HepG2 (cell line): ENCODE data around the gene CAND2. TPM values are rescaled to one million over a fixed set of nuclear protein-coding genes. Genes with fewer than 3 reads are reported as not detected.

Experiments used
- ATAC-seq: fragments of 200-7000 bp; cut with Tn5 transposase; 3 replicates; pipeline ENCODE4 v1.9.1; 2020; ENCODE audit warnings: mild to moderate bottlenecking, moderate library complexity
- BruUV-seq: library from RNA; stranded (reverse); fragments of 400-500 nt; replicated peaks from 2 replicates; lab custom pipeline; 2021; lab: Mats Ljungman, UMichigan
- CTCF ChIA-PET: fragments of 300-600 bp; formaldehyde crosslinking; extraction: SDS; loops from one replicate; lab custom pipeline; 2021; ENCODE audit warnings: low total read pairs, inconsistent platforms, low intra/inter-chr PET ratio; lab: Yijun Ruan, JAX
- POLR2A ChIA-PET: fragments of 350-600 bp; sonication (Branson Sonifier 250); formaldehyde crosslinking; loops from one replicate; lab custom pipeline; 2020; ENCODE audit warnings: antibody characterized with exemption, inconsistent platforms; lab: Yijun Ruan, JAX
- DNase-seq: peaks from one replicate; pipeline ENCODE4 v3.0.0-alpha.2; 2015; ENCODE audit warnings: low spot score
- FAIRE-seq: peaks from 3 replicates; lab custom pipeline; 2011; peaks lifted over from hg19 to GRCh38; lab: Jason Lieb, UNC
- H2AFZ ChIP-seq: one replicate; pipeline ENCODE4 v1.6.1; 2011; ENCODE audit warnings: low read length, inconsistent platforms
- H3K27ac ChIP-seq: fragments of 300-600 bp; 3 replicates; pipeline ENCODE4 v1.8.0; 2011; ENCODE audit warnings: mixed run types, mild to moderate bottlenecking, mixed read lengths, low read length, inconsistent platforms; ENCODE audit not compliant: insufficient read depth; ENCODE audit errors: extremely low read length
- H3K27me3 ChIP-seq, 2 experiments: fragments of 200-600 bp in 1 of 2; 2 replicates in 1 of 2; 3 replicates in 1 of 2; pipeline versions ENCODE4 v1.6.0 to v1.8.0; 2011; ENCODE audit warnings: low read length in 2 of 2, mild to moderate bottlenecking in 2 of 2, moderate library complexity in 2 of 2, inconsistent platforms in 1 of 2; ENCODE audit not compliant: insufficient read depth in 2 of 2, control insufficient read depth in 1 of 2
- H3K36me3 ChIP-seq, 2 experiments: fragments of 200-600 bp in 1 of 2; replicated peaks in 1 of 2; 2 replicates in 1 of 2; 3 replicates in 1 of 2; pipeline versions ENCODE4 v1.5.1 to v1.8.0; 2011; ENCODE audit warnings: low read length in 2 of 2, inconsistent platforms in 1 of 2; ENCODE audit not compliant: insufficient read depth in 2 of 2, control insufficient read depth in 1 of 2
- H3K4me1 ChIP-seq: 2 replicates; pipeline ENCODE4 v1.5.1; 2012; ENCODE audit warnings: low read length, inconsistent platforms; ENCODE audit not compliant: insufficient read depth
- H3K4me2 ChIP-seq: 2 replicates; pipeline ENCODE4 v1.6.0; 2011; ENCODE audit warnings: low read depth, low read length, inconsistent platforms
- H3K4me3 ChIP-seq, 3 experiments: fragments of 200-600 bp in 1 of 3; sonication (generic), shearing (Covaris generic) in 1 of 3; replicated peaks in 1 of 3; 2 replicates each; pipeline ENCODE4 v1.5.1; 2011 to 2016; ENCODE audit warnings: low read length in 3 of 3, inconsistent platforms in 2 of 3, low read depth in 2 of 3, mild to moderate bottlenecking in 2 of 3, control low read depth in 1 of 3, mixed read lengths in 1 of 3; ENCODE audit not compliant: insufficient read depth in 1 of 3
- H3K79me2 ChIP-seq: one replicate; pipeline ENCODE4 v1.6.1; 2011; ENCODE audit warnings: low read length, inconsistent platforms; ENCODE audit not compliant: insufficient read depth
- H3K9ac ChIP-seq: 2 replicates; pipeline ENCODE4 v1.6.0; 2011; ENCODE audit warnings: mild to moderate bottlenecking, low read depth, low read length, inconsistent platforms; ENCODE audit not compliant: insufficient read depth
- H3K9me3 ChIP-seq: 2 replicates; pipeline ENCODE4 v1.5.1; 2012; ENCODE audit warnings: mild to moderate bottlenecking, low read length
- H4K20me1 ChIP-seq: 2 replicates; pipeline ENCODE4 v1.6.0; 2011; ENCODE audit warnings: inconsistent platforms, mild to moderate bottlenecking, low read length, moderate library complexity; ENCODE audit not compliant: insufficient read depth
- FOXJ3 ChIP-seq: sonication (generic); formaldehyde crosslinking; IDR thresholded peaks from 2 replicates; pipeline ENCODE4 v1.4.0; 2020; ENCODE audit warnings: missing genetic modification reagents, mild to moderate bottlenecking, borderline replicate concordance
- MAFG ChIP-seq: sonication (generic); formaldehyde crosslinking; IDR thresholded peaks from 2 replicates; pipeline ENCODE4 v1.5.1; 2020; ENCODE audit warnings: mild to moderate bottlenecking, missing genetic modification reagents
- MTERF4 ChIP-seq: sonication (generic); formaldehyde crosslinking; IDR thresholded peaks from 2 replicates; pipeline ENCODE4 v1.8.0; 2023; ENCODE audit warnings: mild to moderate bottlenecking, missing genetic modification reagents
- PCBP1 ChIP-seq: fragments of 200-400 bp; formaldehyde crosslinking; IDR thresholded peaks from 2 replicates; pipeline ENCODE4 v1.6.1; 2017; ENCODE audit warnings: mild to moderate bottlenecking, low read depth, low read length, borderline replicate concordance
- PHF8 ChIP-seq: sonication (generic); formaldehyde crosslinking; IDR thresholded peaks from 2 replicates; pipeline ENCODE4 v1.5.0; 2020; ENCODE audit warnings: missing genetic modification reagents
- ZC3H4 ChIP-seq: sonication (generic); formaldehyde crosslinking; IDR thresholded peaks from 2 replicates; pipeline ENCODE4 v1.4.0; 2020; ENCODE audit warnings: missing genetic modification reagents, borderline replicate concordance
- ZNF10 ChIP-seq: sonication (generic); formaldehyde crosslinking; IDR thresholded peaks from 2 replicates; pipeline ENCODE4 v1.4.0; 2020; ENCODE audit warnings: mild to moderate bottlenecking, low read depth, missing genetic modification reagents, borderline replicate concordance
- ZNF225 ChIP-seq: sonication (generic); formaldehyde crosslinking; IDR thresholded peaks from 2 replicates; pipeline ENCODE4 v1.4.0; 2020; ENCODE audit warnings: mild to moderate bottlenecking, missing genetic modification reagents
- WGBS: methylation state at CpG from one replicate; pipeline ENCODE4 v1.1.6; 2017; ENCODE audit warnings: low lambda C conversion rate; 5-methylcytosine and 5-hydroxymethylcytosine counted together
- in situ Hi-C: cut with HindIII; loops from 2 replicates; pipeline ENCODE4 v1.10.0; 2017; ENCODE audit warnings: low pct_unique_long_range_greater_than_20kb; ENCODE audit not compliant: extremely low pct_ligation_motif_present
- intact Hi-C: fragments of 100-400 bp; cut with micrococcal nuclease; formaldehyde crosslinking; loops from one replicate; pipeline ENCODE4 v1.10.0; 2022; ENCODE audit not compliant: unreplicated experiment
- polyA plus RNA-seq, 8 experiments: library from polyadenylated mRNA; depleted of rRNA in 3 of 8; stranded (reverse) in 7 of 8; unstranded in 1 of 8; fragments of >200 nt; fragmentation: Illumina TruSeq in 4 of 8; extraction: Trizol in 4 of 8; gene quantifications; 2 replicates each; pipeline versions ENCODE4 v1.2.1 to v1.2.3, GENCODE V29; 2011 to 2016; ENCODE audit warnings: low read depth in 4 of 8, missing spikeins in 1 of 8, mixed read lengths in 1 of 8; ENCODE audit not compliant: insufficient read depth in 1 of 8
- total RNA-seq, 5 experiments: library from RNA; depleted of rRNA; stranded (reverse); fragments of >200 nt; fragmentation: Illumina TruSeq; extraction: Trizol; gene quantifications; 2 replicates each; pipeline ENCODE4 v1.2.3, GENCODE V29; 2016; ENCODE audit warnings: low read depth in 1 of 5
- TF ChIP-seq, protein P1 (sequence below): sonication (generic); formaldehyde crosslinking; IDR thresholded peaks from 2 replicates; pipeline ENCODE4 v1.8.0; 2022; ENCODE audit warnings: missing genetic modification reagents, mild to moderate bottlenecking, inconsistent platforms, borderline replicate concordance
- TF ChIP-seq, protein P2 (sequence below): sonication (generic); formaldehyde crosslinking; IDR thresholded peaks from 2 replicates; pipeline ENCODE4 v1.8.1; 2023; ENCODE audit warnings: missing genetic modification reagents, mild to moderate bottlenecking, borderline replicate concordance

Gene CAND2
- total and polyA plus RNA-seq, 2 of the 13 experiments (the other 11 are each of a cell fraction or from before 2014, with no cell fraction given) = 0.01 TPM; not detected in 1

GRCh38 chr3:12862387-12862786 lies 65.9 kb downstream of the CAND2 start (continued):
- TF ChIP-seq PCBP1 (no peak), ZC3H4 (CRISPR knock-in tag) (no peak), MAFG (CRISPR knock-in tag) (no peak), ZNF10 (CRISPR knock-in tag) (no peak)
- TF ChIP-seq, protein P1, sequence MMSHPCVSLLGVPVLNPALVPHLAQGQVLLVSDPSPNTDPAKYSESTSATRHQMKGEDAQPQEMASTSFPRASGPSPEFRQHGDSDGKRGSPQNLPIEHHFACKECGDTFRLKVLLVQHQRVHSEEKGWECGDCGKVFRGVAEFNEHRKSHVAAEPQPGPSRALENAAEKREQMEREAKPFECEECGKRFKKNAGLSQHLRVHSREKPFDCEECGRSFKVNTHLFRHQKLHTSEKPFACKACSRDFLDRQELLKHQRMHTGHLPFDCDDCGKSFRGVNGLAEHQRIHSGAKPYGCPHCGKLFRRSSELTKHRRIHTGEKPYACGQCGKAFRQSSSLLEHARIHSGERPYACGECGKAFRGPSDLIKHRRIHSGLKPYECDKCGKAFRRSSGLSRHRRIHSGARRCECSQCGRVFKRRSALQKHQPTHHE (CRISPR knock-in tag) = no peak
- TF ChIP-seq, protein P2, sequence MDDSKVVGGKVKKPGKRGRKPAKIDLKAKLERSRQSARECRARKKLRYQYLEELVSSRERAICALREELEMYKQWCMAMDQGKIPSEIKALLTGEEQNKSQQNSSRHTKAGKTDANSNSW (CRISPR knock-in tag) = no peak

DNA sequence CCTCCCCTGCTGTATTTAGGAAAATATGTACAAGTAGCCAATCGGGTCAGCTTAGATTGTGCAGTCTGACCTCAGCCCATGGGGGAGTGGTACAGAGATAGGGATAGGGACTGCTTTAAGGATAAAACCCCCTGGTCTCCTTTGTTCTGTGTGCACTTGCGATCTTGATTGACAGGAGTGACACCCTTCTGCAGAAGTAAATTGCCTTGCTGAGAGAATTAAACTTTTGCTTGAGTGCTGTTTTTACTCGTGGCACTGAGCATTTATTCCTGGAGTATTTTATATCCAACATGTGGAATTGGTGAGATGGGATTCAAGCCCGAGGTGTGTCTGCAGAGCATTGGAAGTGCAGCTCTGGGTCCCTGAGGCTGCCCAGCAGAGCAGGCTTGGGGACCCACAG lies 68.8 kb downstream of the CAND2 start:
- TF ChIP-seq ZNF225 (CRISPR knock-in tag) = no peak
- TF ChIP-seq PHF8 (CRISPR knock-in tag) = no peak
- no peak for TF ChIP-seq MTERF4 (CRISPR knock-in tag)
- TF ChIP-seq FOXJ3 (CRISPR knock-in tag) = no peak
- H3K4me3 ChIP-seq = no peak overlapping the region
- DNase-seq (no peak), FAIRE-seq (no peak), ATAC-seq (no peak)
- ChIA-PET POLR2A (no interaction called here), CTCF (no interaction called here)
- intact Hi-C loops (no loop called here), in situ Hi-C loops (no loop called here)
- H3K9me3 ChIP-seq = no peaks in the 10 kb centered on the region; the same call in 1 of the 2 replicates
- BruUV-seq = no TSS peak
- H2AFZ ChIP-seq = no peak overlapping the region
- no peaks in the 10 kb centered on the region for H4K20me1 ChIP-seq
- H3K27me3 ChIP-seq = peaks cover 1 to 64% of the 10 kb centered on the region in 2 experiments
- no peak overlapping the region for H3K4me2 ChIP-seq
- H3K79me2 ChIP-seq = no peaks in the 10 kb centered on the region
- no peaks in the 10 kb centered on the region; the same call in 1 of the 2 replicates for H3K4me1 ChIP-seq
- H3K27ac ChIP-seq = no peak overlapping the region
- no peaks in the 10 kb centered on the region for H3K36me3 ChIP-seq
- WGBS = 37% methylated on average over 4 of the region's 4 CpGs
- no peak overlapping the region for H3K9ac ChIP-seq
